ENCODE measurements around the gene SNTG2.
A peak's percentile ranks its signal among the peaks of the same experiment; 100 is the strongest.
"Not testable (repeated sequence)": the region's sequence is repeated elsewhere in the genome, so short reads cannot be mapped to it uniquely, and the experiment has no call there.

Gene SNTG2

DNA sequence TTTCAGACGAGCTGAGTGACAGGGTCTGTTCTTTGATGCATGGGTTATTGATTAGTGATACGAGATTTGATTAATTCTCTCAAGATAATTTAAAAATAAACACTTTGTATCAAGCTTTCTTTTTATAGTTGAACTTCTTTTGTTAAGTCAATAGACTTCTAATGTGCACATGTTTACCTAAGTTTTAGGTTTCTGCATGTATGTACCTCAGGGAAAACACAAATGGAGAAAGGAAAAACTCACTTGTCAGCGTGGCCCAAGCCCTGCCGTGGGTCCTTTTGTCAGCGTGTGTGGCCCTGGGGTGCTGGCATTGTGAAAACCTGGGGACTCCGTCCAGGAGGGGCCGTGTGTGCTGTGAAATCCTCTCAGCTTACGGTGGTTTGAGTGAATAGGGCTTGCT is 153.7 kb downstream of the SNTG2 start:
- DNase-seq: no peak

DNA sequence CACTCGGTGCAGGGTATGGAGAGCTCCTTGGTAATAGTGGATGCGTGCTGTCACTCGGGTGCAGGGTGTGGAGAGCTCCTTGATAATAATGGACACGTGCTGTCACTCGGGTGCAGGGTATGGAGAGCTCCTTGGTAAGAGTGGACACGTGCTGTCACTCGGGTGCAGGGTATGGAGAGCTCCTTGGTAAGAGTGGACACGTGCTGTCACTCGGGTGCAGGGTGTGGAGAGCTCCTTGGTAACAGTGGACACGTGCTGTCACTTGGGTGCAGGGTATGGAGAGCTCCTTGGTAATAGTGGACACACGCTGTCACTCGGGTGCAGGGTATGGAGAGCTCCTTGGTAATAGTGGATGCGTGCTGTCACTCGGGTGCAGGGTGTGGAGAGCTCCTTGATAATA is 155.7 kb downstream of the SNTG2 start:
- not testable (repeated sequence) for DNase-seq

DNA sequence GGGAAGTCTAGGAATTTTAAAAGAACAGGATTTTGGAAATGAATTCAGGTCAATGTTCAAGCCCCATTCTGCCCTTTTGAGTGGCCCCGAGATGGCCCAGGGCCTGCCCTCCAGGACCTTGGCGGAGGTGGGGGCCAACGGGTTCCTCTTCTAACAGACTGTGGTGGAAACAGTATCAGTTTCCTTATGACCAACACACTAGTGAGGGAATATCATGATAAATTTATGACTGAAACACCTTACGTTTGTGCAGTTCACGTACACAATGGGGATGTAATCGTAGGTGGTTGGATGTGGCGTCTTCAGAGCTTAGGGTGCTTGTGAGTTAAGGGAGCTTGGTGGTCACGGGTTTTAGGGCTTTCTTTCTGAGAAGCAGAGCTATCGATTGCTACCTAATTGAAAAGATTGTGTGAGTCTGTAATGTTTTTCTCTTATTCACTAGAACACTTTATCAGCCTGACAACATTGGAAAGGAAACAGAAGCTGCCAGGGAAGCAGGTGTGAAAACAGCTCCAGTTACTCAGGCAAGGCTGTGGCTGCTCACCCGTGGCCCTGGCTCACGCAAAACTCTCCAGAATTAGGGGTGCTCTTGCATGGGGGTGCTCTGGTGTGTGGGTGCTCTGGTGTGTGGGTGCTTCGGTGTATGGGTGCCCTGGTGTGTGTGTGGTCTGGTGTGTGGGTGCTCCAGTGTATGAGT is 165.3 kb downstream of the SNTG2 start:
- DNase-seq: no peak

DNA sequence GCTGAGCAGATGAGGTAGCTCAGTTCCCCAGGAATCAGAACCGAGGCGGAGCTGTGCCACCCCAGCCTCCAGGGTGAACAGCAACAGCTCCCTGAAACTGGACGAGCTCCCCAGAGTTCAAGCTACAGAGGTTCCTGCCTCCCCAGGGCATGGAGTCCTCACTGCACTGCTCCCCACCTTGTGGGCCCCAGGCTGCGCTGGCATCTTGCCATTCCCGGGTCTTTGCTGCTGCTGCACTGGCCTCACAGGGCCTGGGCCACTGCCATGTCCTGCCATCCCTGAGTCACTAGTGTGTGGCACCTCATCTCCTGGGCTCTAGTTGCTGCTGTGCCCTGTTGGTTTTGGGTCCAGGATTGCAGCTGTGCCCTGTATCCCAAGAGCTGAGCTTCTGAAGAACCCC is 166.9 kb downstream of the SNTG2 start:
- no peak for DNase-seq

DNA sequence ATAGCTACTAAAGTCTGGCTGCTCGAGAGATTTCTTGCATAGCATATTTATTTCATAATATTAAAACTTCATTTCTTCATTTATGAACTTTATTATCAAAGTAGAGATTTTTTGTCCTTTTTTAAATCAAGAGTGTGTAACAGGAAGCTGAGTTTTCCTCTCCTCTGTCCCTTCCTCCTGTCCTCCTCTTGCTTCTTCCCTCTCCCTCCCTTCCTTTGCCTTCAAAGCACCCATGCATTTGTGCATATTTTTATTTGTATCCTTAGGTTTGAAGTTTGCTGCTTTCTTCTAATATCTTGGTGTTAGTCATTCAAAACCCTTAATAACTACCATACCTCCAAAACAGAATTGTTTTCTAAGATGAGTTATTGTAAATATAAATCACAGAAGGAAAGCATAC is 174.6 kb downstream of the SNTG2 start:
- no peak for DNase-seq

DNA sequence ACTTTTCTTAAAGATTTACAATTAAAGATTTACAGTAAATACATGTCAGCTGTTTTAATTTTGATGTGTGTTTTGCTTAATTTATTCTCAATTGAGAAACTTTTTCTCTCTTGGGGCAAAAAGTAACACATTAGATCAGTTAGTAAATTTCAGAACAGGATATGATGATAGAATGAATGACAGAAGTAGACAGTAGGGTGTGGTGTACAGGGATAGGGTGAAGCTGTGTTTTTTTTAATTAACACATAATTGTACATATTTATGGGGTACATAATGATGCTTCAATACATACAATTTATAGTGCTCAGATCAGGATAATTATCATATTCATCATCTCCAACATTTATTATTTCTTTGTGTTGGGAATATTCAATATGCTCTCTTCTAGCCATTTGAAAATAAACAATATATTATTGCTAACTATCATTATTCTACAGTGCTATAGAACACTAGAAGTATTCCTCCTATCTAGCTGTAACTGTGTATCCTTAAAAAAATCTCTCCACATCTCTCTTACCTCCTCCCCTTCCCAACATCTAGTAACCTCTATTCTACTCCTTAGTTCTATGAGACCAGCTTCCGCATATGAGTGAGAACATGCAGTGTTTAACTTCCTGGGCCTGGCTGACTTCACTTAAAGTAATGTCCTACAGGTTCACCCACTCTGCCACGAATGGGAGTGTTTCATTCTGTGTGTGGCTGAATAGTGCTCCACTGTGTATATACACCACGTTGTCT is 175.2 kb downstream of the SNTG2 start:
- no peak for DNase-seq

DNA sequence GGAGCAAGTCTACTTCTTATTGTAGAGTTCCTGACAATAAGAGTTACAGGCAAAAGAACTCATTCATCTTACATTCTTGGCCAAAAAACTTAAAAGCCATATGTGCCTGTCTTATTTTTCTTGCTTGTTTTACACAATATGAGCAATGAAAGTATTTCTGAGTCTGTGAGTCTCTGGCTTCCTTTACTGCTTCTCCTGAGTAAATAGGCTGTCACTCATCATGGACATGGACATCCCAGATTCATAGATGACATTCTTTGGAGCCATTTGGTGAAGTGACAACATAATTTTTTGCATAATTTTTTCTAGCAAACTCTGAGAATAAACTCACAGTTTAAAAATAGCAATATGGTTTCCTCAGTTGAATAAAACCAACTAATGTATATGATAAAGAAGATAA is 179.3 kb downstream of the SNTG2 start:
- DNase-seq: no peak

DNA sequence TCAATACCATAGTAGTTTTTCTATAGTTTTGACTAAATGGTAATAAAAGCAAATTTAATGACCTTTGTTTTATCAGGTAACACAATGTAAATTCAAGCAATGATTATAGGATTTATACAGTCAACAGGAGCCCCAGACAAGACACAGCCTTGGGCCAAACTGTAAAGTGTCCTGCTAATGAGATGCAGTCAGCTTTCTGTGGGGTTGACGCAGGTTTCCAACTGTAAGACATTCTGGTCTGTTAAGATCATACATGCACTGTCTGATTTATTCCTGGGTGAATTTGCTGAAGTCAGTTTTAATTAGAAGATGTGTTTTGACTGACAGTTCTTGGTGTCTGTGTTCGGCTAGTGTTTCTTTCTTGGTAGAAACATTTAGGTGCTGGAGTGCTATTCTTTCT is 180.3 kb downstream of the SNTG2 start:
- no peak for DNase-seq

DNA sequence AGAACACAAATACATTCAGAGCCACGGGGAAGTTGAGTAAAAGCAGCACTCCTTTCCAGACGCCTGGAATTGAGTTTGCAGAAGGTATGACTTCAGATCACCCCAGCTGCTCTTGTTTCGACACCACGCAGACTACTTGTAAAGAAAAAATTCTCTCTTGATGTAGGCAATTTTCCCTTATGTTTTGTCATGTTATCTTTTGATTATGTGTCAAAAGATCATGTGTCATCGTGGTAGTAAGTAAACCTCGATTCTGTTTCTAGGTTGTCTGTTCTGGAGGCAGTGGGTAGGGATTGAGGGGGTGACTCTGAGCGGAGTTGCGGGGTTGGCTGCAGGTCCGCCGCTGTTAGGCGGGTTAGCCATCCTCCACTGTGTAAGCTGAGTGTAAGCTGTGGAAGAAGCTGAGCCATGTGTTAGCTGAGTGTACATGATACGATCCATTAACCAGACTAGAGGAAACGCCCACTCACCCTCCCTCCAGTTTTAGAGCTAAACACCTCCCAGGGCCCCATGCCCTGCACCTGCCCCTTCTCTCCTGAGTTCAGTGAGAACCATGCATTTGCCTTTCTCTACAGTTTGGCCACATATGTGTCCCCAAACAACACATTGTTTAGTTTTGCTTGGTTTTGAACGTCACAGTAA is 181.8 kb downstream of the SNTG2 start:
- DNase-seq: peak; percentile 64

DNA sequence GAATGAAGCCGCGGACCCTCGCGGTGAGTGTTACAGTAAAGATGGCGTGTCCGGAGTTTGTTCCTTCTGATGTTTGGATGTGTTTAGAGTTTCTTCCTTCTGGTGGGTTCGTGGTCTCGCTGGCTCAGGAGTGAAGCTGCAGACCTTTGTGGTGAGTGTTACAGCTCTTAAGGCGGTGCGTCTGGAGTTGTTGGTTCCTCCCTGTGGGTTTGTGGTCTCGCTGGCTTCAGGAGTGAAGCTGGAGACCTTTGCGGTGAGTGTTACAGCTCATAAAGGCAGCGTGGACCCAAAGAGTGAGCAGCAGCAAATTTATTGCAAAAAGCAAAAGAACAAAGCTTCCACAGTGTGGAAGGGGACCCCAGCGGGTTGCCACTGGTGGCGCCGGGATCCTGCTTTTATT is 183.2 kb downstream of the SNTG2 start:
- not testable (repeated sequence) for DNase-seq

DNA sequence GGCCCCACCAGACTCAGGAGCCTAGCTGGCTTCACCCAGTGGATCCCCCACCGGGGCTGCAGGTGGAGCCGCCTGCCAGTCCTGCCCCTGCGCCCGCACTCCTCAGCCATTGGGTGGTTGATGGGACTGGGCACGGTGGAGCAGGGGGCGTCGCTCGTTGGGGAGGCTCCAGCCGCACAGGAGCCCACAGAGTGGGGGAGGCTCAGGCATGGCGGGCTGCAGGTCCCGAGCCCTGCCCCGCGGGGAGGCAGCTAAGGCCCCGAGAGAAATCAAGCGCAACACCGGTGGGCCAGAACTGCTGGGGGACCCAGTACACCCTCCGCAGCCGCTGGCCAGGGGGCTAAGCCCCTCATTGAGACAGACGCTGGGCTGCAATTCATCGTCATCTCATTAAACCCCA is 184.0 kb downstream of the SNTG2 start:
- no peak for DNase-seq

DNA sequence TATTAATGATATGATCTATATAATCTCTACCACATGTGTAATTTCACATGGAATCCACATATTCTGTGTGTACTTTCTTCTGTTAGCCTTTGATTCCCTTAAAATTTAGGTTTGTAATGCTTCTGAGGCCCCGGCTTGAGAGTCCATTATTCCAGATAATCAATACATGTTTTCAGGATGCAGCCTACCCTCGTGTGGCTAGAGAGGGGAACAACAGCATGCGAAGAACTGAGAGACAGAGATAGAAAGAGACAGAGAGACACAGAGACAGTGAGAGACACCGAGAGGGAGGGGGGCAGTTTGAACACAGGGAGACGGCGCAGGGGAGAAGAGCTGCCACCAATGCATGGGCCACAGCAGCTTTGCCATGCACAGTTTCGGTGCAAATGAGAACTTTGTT is 185.4 kb downstream of the SNTG2 start:
- no peak for DNase-seq

DNA sequence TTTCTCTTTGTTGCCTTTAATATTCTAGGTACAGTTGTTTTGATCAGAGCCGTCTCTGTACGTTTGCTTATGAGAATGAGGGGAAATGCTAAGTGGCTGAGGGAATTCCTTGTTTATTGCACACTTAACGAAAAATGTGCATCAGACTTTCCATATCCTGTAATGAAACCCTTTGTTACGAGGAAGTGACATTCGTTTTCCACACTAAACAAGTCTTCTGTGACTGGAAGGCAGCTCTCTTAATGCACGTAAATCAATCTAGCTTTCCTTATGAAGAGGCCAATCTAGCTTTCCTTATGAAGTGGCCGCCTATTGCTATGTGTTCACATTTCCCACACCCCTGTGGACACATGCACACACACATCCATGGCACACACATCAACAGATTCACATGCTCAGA is 186.2 kb downstream of the SNTG2 start:
- no peak for DNase-seq

DNA sequence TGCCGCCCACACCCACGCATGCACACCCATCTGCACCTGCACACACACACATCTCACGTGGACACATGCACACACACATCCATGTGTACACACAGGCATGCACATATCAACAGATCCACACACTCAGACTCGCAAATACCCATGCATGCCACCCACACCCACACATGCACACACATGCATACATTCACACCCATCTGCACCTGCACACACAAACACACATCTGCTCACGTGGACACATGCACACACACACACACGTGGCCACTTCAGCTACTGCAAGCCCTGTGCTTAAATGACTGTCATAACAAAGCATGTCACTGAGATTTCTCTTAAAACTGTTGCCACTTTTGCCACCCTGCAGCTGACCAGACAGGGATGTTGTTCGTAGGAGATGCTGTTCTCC is 186.6 kb downstream of the SNTG2 start:
- no peak for DNase-seq

DNA sequence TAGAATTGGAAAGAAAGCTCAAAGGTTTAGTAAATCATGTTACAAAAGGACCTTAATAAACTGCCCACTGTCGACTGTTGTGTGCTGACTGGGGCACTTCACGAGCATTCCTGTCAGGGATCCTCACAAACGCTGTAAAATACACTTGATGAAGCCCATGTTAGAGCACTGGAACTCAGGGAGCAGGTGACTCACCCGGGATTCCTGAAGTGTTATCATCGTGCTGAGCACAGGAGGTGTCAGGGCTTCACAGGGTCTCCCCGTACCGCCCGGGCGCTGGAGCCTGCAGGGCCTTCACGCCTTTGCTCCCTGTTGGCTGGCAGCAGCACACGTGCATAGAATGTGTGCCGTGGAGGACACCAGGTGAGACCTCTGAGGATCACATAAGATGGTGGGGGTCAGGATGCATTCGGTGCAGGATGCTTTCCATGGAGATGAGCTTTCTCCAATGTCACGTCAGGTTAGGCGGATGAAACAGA is 187.3 kb downstream of the SNTG2 start:
- DNase-seq: no peak

DNA sequence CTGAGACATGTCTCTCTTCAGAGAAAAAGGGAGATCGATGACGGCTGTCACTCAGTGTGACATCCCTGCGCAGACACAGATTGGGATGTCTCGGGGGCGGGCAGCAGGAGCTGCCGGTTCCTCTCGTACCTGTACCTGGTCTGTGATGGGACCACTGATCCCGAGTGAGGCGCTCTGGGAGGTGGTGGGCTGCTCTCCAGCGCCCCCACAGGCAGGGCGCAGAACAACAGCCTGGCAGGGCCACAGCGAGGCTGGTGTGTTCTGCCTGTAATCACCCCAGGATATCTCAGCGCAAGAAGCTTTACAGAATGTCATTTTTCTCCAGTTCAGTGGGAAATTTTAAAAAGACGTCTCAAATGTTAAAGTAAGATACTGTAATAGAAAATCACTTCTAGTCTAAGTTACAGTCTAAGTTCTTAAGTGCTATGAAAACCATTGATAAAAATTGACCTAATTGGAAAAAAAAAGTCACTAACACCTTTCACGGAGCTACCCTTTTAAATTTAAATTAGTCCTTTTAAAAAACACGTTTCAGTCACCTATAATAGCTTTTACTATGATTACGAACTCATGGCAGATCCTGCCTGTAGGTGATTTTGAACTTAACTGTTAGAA is 189.8 kb downstream of the SNTG2 start:
- DNase-seq: no peak

DNA sequence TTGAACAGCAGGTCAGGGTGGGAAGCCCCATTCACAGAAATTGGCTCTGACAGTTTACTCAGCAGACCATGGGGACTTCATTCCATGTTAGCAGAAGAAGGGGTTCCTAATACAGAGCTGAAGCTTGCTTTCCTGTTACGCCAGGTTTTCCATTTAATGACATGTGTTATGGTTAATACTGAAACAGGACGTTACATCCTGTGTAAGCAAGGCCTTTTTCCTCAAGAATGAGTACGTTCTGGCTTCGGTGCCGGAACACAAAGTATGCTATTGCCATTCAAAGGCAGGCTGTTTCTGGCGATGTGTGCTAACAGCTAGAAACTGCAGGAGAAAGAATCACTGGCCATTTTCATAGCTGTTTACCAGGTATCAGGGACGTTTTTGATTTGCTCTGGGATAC is 190.4 kb downstream of the SNTG2 start:
- no peak for DNase-seq

DNA sequence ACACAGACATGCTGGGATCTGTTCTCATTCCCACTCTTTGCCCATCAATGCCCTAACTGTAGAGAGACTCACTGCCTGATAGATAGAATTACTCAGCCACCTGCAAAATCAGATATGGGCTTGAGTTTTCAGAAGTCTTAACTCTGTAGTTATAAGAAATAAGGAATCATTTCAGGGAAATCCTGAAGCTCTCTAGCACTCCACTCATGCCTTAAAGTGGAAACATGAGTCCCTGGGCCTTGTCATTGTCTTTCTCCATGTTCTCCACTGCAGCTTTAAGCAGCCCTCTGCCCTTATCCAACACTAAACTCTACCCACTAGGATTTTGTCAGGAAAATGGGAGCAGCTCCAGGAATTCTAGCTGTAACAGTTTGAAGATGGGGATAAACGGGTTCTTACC is 192.5 kb downstream of the SNTG2 start:
- DNase-seq: no peak

DNA sequence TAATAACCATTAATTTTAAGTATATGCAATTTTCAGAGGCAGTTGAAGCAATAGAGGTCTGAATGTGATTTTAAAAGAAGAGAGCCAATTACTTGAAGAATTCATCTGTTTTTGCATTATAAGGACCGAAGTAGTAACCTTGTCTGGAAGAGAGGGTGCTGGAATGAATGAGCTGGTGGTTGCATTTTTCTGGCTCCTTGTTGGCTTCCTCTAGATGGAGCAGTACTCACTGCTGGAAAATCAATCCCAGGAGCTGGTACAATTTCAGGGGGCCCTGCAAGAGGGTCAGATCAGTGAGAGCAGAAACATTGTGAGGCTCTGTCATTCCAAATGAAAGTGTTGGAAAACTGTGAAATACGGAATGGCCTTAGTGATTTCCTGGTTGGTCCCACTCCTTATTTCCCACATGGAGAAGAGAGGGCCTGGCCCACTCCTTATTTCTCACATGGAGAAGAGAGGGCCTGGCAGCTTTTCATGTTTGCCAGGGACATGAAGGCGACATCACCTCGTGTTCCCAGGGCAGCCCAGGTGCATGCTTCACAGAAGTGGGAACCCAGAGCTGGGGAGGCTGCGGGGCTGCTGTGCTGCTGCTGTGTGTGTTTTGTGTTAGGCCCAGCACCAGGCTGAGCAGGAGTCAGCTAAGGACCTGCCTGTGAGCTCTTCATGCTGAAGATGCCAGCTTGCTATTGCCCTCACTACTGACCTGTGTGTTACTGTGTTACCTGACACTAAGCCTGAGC is 197.4 kb downstream of the SNTG2 start:
- no peak for DNase-seq

DNA sequence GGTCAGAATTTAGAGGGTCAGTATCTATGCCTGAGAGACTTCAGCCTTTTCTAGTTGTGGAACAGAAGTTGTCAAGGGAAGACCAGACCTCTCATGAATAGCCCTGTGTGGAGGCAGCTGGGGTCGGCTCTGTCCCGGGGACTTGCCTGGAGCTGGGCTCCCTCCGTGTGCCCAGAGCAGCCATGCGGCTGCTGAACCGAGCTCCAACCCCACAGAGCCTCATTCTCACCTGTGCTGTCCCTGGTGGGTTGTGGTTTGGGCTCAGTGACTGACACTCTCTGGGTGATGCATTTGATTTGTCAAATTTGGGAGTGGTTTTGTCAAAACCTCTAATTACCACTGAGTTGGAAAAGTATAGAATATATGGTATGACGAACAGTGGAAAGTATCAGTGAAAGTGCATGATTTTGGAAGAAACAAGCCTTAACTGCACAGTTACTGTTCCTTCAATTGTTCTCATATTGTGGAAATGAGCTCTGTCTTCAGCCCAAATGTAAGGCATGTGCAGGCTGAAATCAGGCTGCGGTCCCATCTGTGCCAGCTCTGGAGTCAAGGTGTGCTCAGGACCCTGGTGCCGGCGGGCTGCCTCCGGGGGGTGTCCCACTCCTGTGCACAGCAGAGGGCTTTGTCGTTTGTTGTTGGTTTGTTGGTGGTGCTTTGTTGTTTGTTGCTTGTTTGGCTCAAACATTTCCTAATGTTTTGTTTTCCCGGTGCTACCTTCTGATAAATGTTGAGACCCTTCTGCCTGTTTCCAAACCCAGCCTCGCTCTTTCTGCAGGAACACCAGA is 200.3 kb downstream of the SNTG2 start:
- DNase-seq: no peak

DNA sequence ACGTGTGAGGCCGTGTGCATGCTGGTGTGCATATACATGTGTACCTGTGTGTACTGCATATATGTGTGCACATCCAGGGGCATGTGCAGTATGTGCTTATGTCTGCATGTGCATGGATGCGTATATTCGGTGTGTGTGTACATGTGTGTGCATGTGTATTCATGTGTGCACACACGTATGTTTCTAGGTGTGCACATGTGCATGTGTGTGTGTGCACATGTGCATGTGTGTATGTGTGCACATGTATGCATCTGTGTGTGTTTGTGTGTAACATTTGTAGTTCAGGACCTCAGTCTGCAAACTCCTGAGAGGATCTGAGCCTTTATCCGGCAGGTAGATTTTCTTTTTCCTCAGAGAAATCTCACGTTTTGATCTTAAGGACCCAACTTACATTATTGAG is 201.7 kb downstream of the SNTG2 start:
- DNase-seq: no peak

DNA sequence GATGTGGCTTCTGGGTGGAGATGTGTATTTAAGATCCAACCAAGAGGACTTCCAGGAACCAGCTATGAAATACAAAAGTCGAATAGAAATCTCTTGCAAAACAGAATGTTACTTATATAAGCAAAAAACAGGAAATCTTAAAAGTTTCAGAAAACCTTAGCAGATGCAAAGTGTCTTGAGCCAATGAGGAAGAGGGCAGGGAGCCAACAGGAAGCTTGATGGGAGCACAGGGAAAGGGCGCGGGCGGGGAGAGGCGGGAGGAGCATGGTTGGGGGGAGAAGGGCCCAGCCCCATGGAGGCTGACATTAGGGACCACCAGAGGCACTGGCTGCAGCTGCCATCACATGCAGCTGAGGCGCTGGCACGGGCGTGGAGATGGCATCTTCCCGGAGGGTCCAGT is 203.3 kb downstream of the SNTG2 start:
- no peak for DNase-seq
